Ectodermal cell (in vitro differentiated cells): Measurements from ENCODE around the gene TPM2.
A peak's percentile ranks its signal among the peaks of the same experiment; 100 is the strongest.

Source experiments
- H3K27ac ChIP-seq: 2 replicates; pipeline ENCODE4 v1.7.0; 2013; ENCODE audit warnings: mild to moderate bottlenecking, low read depth, low read length; ENCODE audit not compliant: insufficient read depth, poor library complexity, severe bottlenecking
- H3K27me3 ChIP-seq: 2 replicates; pipeline ENCODE4 v1.7.0; 2013; ENCODE audit warnings: mild to moderate bottlenecking, low read length; ENCODE audit not compliant: insufficient read depth, control insufficient read depth, poor library complexity, severe bottlenecking
- H3K36me3 ChIP-seq: one replicate; pipeline ENCODE4 v1.7.0; 2013; ENCODE audit warnings: low read length; ENCODE audit not compliant: control insufficient read depth, insufficient read depth
- H3K4me1 ChIP-seq: one replicate; pipeline ENCODE4 v1.7.0; 2013; ENCODE audit warnings: low read length; ENCODE audit not compliant: control insufficient read depth, insufficient read depth
- H3K4me3 ChIP-seq: 2 replicates; pipeline ENCODE4 v1.7.0; 2013; ENCODE audit warnings: low read depth, low read length, control low read depth; ENCODE audit not compliant: insufficient read depth
- H3K9me3 ChIP-seq: 2 replicates; pipeline ENCODE4 v1.7.0; 2013; ENCODE audit warnings: mild to moderate bottlenecking, low read length, moderate library complexity; ENCODE audit not compliant: control insufficient read depth
- WGBS, 2 experiments: methylation state at CpG; one replicate each; pipeline ENCODE4 v1.1.7; 2013; ENCODE audit warnings: missing lambda C conversion rate in 2 of 2; 5-methylcytosine and 5-hydroxymethylcytosine counted together

Gene TPM2

GRCh38 chr9:35696520-35697215 lies 6.9 kb upstream of the TPM2 start:
- Histone ChIP-seq H3K36me3 (peaks cover 39% of the 10 kb centered on the region), H3K27me3 (no peaks in the 10 kb centered on the region), H3K9me3 (no peaks in the 10 kb centered on the region), H3K4me3 (no peak overlapping the region), H3K4me1 (no peaks in the 10 kb centered on the region), H3K27ac (no peak overlapping the region)
- 60 to 63% methylated on average over 9 of the region's 9 CpGs for WGBS, 2 experiments

- no peak overlapping the region for H3K27ac ChIP-seq
- no peaks in the 10 kb centered on the region for H3K9me3 ChIP-seq
- peaks cover 34% of the 10 kb centered on the region for H3K36me3 ChIP-seq
- WGBS, 2 experiments: 96 to 97% methylated on average over 3 of the region's 3 CpGs
- no peak overlapping the region for H3K4me3 ChIP-seq
- H3K27me3 ChIP-seq: no peaks in the 10 kb centered on the region
- no peaks in the 10 kb centered on the region for H3K4me1 ChIP-seq
These were observed 6.2 kb upstream of the TPM2 start for GRCh38 chr9:35695943-35696401.

- Histone ChIP-seq H3K27ac (no peak overlapping the region), H3K4me3 (no peak overlapping the region), H3K27me3 (no peaks in the 10 kb centered on the region), H3K36me3 (no peaks in the 10 kb centered on the region), H3K9me3 (no peaks in the 10 kb centered on the region), H3K4me1 (peaks cover 16% of the 10 kb centered on the region)
- 72% methylated on average over 13 of the region's 13 CpGs for WGBS, 2 experiments
These were observed 2.1 kb upstream of the TPM2 start for GRCh38 chr9:35691757-35692301.

- Histone ChIP-seq H3K4me1 (peaks cover 19% of the 10 kb centered on the region), H3K9me3 (no peaks in the 10 kb centered on the region), H3K27ac (peak overlapping the region; percentile 44), H3K4me3 (peak overlapping the region; percentile 60), H3K27me3 (no peaks in the 10 kb centered on the region), H3K36me3 (no peaks in the 10 kb centered on the region)
- WGBS, 2 experiments: 17 to 19% methylated on average over 10 of the region's 10 CpGs
These were observed 1.6 kb upstream of the TPM2 start for GRCh38 chr9:35691334-35691650.

- H3K36me3 ChIP-seq: no peaks in the 10 kb centered on the region
- H3K4me1 ChIP-seq: peaks cover 19% of the 10 kb centered on the region
- H3K4me3 ChIP-seq: peak overlapping the region; percentile 60
- H3K9me3 ChIP-seq: no peaks in the 10 kb centered on the region
- peak overlapping the region; percentile 63 for H3K27ac ChIP-seq
- no peaks in the 10 kb centered on the region for H3K27me3 ChIP-seq
- WGBS, 2 experiments: 1% methylated on average over 61 of the region's 61 CpGs
These were observed 1.0 kb upstream of the TPM2 start for GRCh38 chr9:35690614-35691333.

- no peaks in the 10 kb centered on the region for H3K36me3 ChIP-seq
- peak overlapping the region; percentile 60 for H3K4me3 ChIP-seq
- H3K27me3 ChIP-seq: no peaks in the 10 kb centered on the region
- H3K27ac ChIP-seq: no peak overlapping the region
- peaks cover 19% of the 10 kb centered on the region for H3K4me1 ChIP-seq
- no peaks in the 10 kb centered on the region for H3K9me3 ChIP-seq
- WGBS, 2 experiments: 0% methylated on average over 21 of the region's 21 CpGs
These were observed 529 bp upstream of the TPM2 start for GRCh38 chr9:35690294-35690613.

- no peaks in the 10 kb centered on the region for H3K27me3 ChIP-seq
- H3K4me1 ChIP-seq: peaks cover 19% of the 10 kb centered on the region
- peak overlapping the region; percentile 60 for H3K4me3 ChIP-seq
- no peaks in the 10 kb centered on the region for H3K9me3 ChIP-seq
- peak overlapping the region; percentile 31 for H3K27ac ChIP-seq
- H3K36me3 ChIP-seq: peaks cover 12% of the 10 kb centered on the region
- 12 to 20% methylated on average over 11 of the region's 12 CpGs for WGBS, 2 experiments
These were observed 875 bp downstream of the TPM2 start for GRCh38 chr9:35688558-35689541.

GRCh38 chr9:35687972-35688557 lies 1.7 kb downstream of the TPM2 start:
- Histone ChIP-seq H3K27me3 (no peaks in the 10 kb centered on the region), H3K27ac (no peak overlapping the region), H3K4me1 (peaks cover 19% of the 10 kb centered on the region), H3K36me3 (peaks cover 19% of the 10 kb centered on the region), H3K9me3 (no peaks in the 10 kb centered on the region), H3K4me3 (peak overlapping the region; percentile 60)
- 83 to 87% methylated on average over 2 of the region's 2 CpGs for WGBS, 2 experiments

GRCh38 chr9:35687306-35687705 lies 2.4 kb downstream of the TPM2 start:
- Histone ChIP-seq H3K36me3 (peaks cover 23% of the 10 kb centered on the region), H3K27me3 (no peaks in the 10 kb centered on the region), H3K4me1 (peaks cover 19% of the 10 kb centered on the region), H3K9me3 (no peaks in the 10 kb centered on the region), H3K4me3 (no peak overlapping the region), H3K27ac (no peak overlapping the region)
- WGBS, 2 experiments: 84 to 92% methylated on average over 2 of the region's 2 CpGs
